A673 (cell line): ENCODE measurements around the gene TIMM29. TPM values are rescaled to one million over a fixed set of nuclear protein-coding genes. Genes with fewer than 3 reads are reported as not detected.

Experiments
- BruUV-seq: library from RNA; stranded (reverse); fragments of 400-500 nt; replicated peaks from 2 replicates; lab custom pipeline; 2021; lab: Mats Ljungman, UMichigan
- CTCF ChIA-PET: fragments of 300-600 bp; sonication (Branson Sonifier 250); formaldehyde crosslinking; loops from one replicate; lab custom pipeline; 2022; ENCODE audit warnings: antibody characterized with exemption; lab: Charles Lee
- POLR2A ChIA-PET: fragments of 300-600 bp; sonication (Branson Sonifier 250); formaldehyde crosslinking; loops from one replicate; lab custom pipeline; 2022; ENCODE audit warnings: antibody characterized with exemption; ENCODE audit not compliant: low non-redundant PET; lab: Charles Lee
- DNase-seq: peaks from one replicate; pipeline ENCODE4 v3.0.0-alpha.2; 2015; ENCODE audit warnings: low spot score
- H3K27ac ChIP-seq: fragments of 200-600 bp; sonication (generic); 2 replicates; pipeline ENCODE4 v1.5.1; 2016; ENCODE audit warnings: mixed run types, low read depth, mild to moderate bottlenecking, mixed read lengths, antibody characterized with exemption, low read length; ENCODE audit not compliant: poor library complexity, severe bottlenecking
- H3K27me3 ChIP-seq: fragments of 200-600 bp; sonication (generic); replicated peaks from 2 replicates; pipeline ENCODE4 v1.6.1; 2017; ENCODE audit warnings: mixed run types, low read depth, mild to moderate bottlenecking, mixed read lengths, antibody characterized with exemption, low read length; ENCODE audit not compliant: insufficient read depth, poor library complexity
- H3K36me3 ChIP-seq: fragments of 200-600 bp; sonication (generic); 2 replicates; pipeline ENCODE4 v1.6.1; 2016; ENCODE audit warnings: mixed run types, mild to moderate bottlenecking, mixed read lengths, antibody characterized with exemption, low read length; ENCODE audit not compliant: insufficient read depth, poor library complexity, severe bottlenecking
- H3K4me1 ChIP-seq: fragments of 200-600 bp; sonication (generic); 2 replicates; pipeline ENCODE4 v1.6.1; 2017; ENCODE audit warnings: mixed run types, mild to moderate bottlenecking, mixed read lengths, antibody characterized with exemption, low read length; ENCODE audit not compliant: insufficient read depth, poor library complexity, severe bottlenecking
- H3K4me3 ChIP-seq: fragments of 200-600 bp; sonication (generic); 2 replicates; pipeline ENCODE4 v1.5.1; 2016; ENCODE audit warnings: low read depth, mixed run types, mild to moderate bottlenecking, mixed read lengths, low read length; ENCODE audit not compliant: poor library complexity, severe bottlenecking
- H3K9me3 ChIP-seq: fragments of 200-600 bp; sonication (generic); 2 replicates; pipeline ENCODE4 v1.6.1; 2016; ENCODE audit warnings: mixed run types, low read depth, mild to moderate bottlenecking, mixed read lengths, antibody characterized with exemption, low read length; ENCODE audit not compliant: poor library complexity, severe bottlenecking
- EZH2 ChIP-seq: fragments of 200-600 bp; sonication (generic); IDR thresholded peaks from 2 replicates; pipeline ENCODE4 v1.6.1; 2017; ENCODE audit warnings: borderline replicate concordance, low read depth, mild to moderate bottlenecking, mixed read lengths, antibody characterized with exemption, low read length; ENCODE audit not compliant: poor library complexity, severe bottlenecking
- intact Hi-C: fragments of 100-400 bp; cut with micrococcal nuclease; formaldehyde crosslinking; loops from one replicate; pipeline ENCODE4 v1.10.0; 2022; ENCODE audit not compliant: unreplicated experiment
- total RNA-seq: library from RNA; stranded (reverse); gene quantifications from 2 replicates; pipeline ENCODE4 v1.2.3, GENCODE V29; 2021
- TF ChIP-seq, protein P1 (sequence below): fragments of 300-800, 200-600 bp; sonication (generic); conservative IDR thresholded peaks from 2 replicates; pipeline ENCODE4 v1.5.1; 2017; ENCODE audit warnings: low read depth, mild to moderate bottlenecking, antibody characterized with exemption, low read length, moderate library complexity, mixed read lengths

TIMM29 gene
- total RNA-seq, 1 experiment from 2014 or later, result 30.0 TPM

GRCh38 chr19:10919352-10920287 is 9.0 kb upstream of the TIMM29 start:
- Histone ChIP-seq H3K27ac (no peak overlapping the region), H3K36me3 (peaks cover 44% of the 10 kb centered on the region), H3K27me3 (no peaks in the 10 kb centered on the region), H3K9me3 (no peaks in the 10 kb centered on the region), H3K4me3 (no peak overlapping the region), H3K4me1 (no peaks in the 10 kb centered on the region)
- ChIA-PET POLR2A (no interaction called here), CTCF (no interaction called here)
- no TSS peak for BruUV-seq
- intact Hi-C loops, result no loop called here
- no peak for DNase-seq
- TF ChIP-seq, protein P1, sequence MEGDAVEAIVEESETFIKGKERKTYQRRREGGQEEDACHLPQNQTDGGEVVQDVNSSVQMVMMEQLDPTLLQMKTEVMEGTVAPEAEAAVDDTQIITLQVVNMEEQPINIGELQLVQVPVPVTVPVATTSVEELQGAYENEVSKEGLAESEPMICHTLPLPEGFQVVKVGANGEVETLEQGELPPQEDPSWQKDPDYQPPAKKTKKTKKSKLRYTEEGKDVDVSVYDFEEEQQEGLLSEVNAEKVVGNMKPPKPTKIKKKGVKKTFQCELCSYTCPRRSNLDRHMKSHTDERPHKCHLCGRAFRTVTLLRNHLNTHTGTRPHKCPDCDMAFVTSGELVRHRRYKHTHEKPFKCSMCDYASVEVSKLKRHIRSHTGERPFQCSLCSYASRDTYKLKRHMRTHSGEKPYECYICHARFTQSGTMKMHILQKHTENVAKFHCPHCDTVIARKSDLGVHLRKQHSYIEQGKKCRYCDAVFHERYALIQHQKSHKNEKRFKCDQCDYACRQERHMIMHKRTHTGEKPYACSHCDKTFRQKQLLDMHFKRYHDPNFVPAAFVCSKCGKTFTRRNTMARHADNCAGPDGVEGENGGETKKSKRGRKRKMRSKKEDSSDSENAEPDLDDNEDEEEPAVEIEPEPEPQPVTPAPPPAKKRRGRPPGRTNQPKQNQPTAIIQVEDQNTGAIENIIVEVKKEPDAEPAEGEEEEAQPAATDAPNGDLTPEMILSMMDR, result no peak
- TF ChIP-seq EZH2, result no peak

DNA sequence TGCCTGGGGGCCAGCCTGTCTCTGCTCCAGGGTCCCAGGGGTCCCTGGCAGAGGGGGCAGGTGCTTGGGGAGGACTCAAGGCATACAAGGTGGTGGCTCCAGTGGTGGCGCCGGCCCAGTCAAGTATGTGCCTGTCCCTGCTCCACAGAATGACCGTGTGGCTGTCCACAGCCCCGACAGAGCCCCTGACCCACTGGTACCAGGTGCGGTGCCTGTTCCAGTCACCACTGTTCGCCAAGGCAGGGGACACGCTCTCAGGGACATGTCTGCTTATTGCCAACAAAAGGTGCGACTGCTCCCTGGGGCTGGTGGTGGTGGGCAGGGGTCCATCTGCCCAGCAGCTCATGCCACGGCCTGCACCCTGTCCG is 8.3 kb upstream of the TIMM29 start:
- no peaks in the 10 kb centered on the region for H3K4me1 ChIP-seq
- no peak for DNase-seq
- intact Hi-C loops, result no loop called here
- no peak overlapping the region for H3K27ac ChIP-seq
- peaks cover 44% of the 10 kb centered on the region for H3K36me3 ChIP-seq
- BruUV-seq, result no TSS peak
- ChIA-PET CTCF (no interaction called here), POLR2A (no interaction called here)
- H3K4me3 ChIP-seq, result no peak overlapping the region
- H3K27me3 ChIP-seq, result no peaks in the 10 kb centered on the region
- H3K9me3 ChIP-seq, result no peaks in the 10 kb centered on the region
- no peak for TF ChIP-seq EZH2
- TF ChIP-seq, protein P1, result no peak

GRCh38 chr19:10920781-10921180 is 7.8 kb upstream of the TIMM29 start:
- ChIA-PET CTCF (no interaction called here), POLR2A (no interaction called here)
- no peaks in the 10 kb centered on the region for H3K4me1 ChIP-seq
- TF ChIP-seq EZH2, result no peak
- TF ChIP-seq, protein P1, result no peak
- no peak for DNase-seq
- H3K4me3 ChIP-seq, result no peak overlapping the region
- peaks cover 44% of the 10 kb centered on the region for H3K36me3 ChIP-seq
- H3K27ac ChIP-seq, result no peak overlapping the region
- H3K27me3 ChIP-seq, result no peaks in the 10 kb centered on the region
- intact Hi-C loops, result no loop called here
- BruUV-seq, result no TSS peak
- no peaks in the 10 kb centered on the region for H3K9me3 ChIP-seq
